ENCODE results near the gene PHRF1.
A peak's percentile ranks its signal among the peaks of the same experiment; 100 is the strongest.

PHRF1 gene

DNA sequence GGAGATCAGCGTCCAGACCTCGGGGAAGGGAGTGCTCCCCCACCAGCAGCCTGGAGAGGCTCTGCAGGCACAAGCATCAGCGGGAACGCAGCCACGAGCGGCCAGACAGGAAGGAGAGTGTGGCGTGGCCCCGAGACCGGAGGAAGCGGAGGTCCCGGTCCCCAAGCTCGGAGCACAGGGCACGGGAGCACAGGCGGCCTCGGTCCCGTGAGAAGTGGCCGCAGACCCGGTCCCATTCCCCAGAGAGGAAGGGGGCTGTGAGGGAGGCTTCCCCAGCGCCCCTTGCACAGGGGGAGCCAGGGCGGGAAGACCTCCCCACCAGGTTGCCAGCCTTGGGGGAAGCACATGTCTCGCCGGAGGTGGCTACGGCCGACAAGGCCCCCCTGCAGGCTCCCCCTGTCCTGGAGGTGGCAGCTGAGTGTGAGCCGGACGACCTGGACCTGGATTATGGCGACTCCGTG is 32.6 kb downstream of the PHRF1 start:
- H2BK15ac ChIP-seq (replicated peaks; ENCODE audit: low read depth), result no peak overlapping the region
- H3K79me1 ChIP-seq (ENCODE audit: low read length), result no peaks in the 10 kb centered on the region
- no peak overlapping the region for H2BK5ac ChIP-seq (ENCODE audit: low read length)
- H3K79me2 ChIP-seq (ENCODE audit: control insufficient read depth, insufficient read depth, low read length), result no peaks in the 10 kb centered on the region
- H4K8ac ChIP-seq (ENCODE audit: low read depth, low read length), result no peak overlapping the region
- no peak overlapping the region for H3K56ac ChIP-seq (ENCODE audit: low read length)
- peaks cover 20% of the 10 kb centered on the region for H3K36me3 ChIP-seq (ENCODE audit: control insufficient read depth, insufficient read depth, low read length)
- H2AK5ac ChIP-seq (ENCODE audit: low read length), result no peak overlapping the region
- no peak overlapping the region for H3K27ac ChIP-seq (ENCODE audit: low read depth, low read length)
- no peaks in the 10 kb centered on the region for H3K27me3 ChIP-seq (ENCODE audit: insufficient read depth, low read length, poor library complexity)
- no peak overlapping the region for H2BK120ac ChIP-seq (ENCODE audit: low read depth, low read length)
- H4K5ac ChIP-seq (ENCODE audit: low read length), result no peak overlapping the region
- no peak for DNase-seq
- no peak overlapping the region for H3K23ac ChIP-seq (ENCODE audit: low read length)
- WGBS (ENCODE audit: extremely low coverage, insufficient coverage, low lambda C conversion rate), result no CpG with 5 or more reads among the region's 28 CpGs
- H3K4ac ChIP-seq (ENCODE audit: low read depth, low read length), result no peak overlapping the region
- H3K4me1 ChIP-seq (ENCODE audit: control insufficient read depth, low read depth, low read length), result no peaks in the 10 kb centered on the region
- no peak overlapping the region for H3K4me2 ChIP-seq (ENCODE audit: low read length)
- H3K9ac ChIP-seq (ENCODE audit: low read length), result no peak overlapping the region
- no peak overlapping the region for H3K18ac ChIP-seq (ENCODE audit: low read length)
- no peak overlapping the region for H3K4me3 ChIP-seq (ENCODE audit: low read length)

DNA sequence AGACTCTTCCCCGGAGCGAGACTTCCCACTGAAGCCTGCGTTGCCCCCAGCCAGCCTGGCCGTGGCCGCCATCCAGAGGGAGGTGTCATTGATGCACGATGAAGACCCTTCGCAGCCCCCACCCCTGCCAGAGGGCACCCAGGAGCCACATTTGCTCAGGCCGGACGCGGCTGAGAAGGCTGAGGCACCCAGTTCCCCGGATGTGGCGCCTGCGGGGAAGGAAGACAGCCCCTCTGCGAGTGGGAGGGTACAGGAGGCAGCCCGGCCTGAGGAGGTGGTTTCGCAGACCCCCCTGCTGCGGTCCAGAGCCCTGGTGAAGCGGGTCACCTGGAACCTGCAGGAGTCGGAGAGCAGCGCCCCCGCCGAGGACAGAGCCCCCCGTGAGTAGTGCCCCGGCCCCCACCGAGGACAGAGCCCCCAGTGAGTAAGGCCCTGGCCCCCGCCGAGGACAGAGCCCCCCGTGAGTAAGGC is 33.1 kb downstream of the PHRF1 start:
- no peak overlapping the region for H3K56ac ChIP-seq (ENCODE audit: low read length)
- H3K79me2 ChIP-seq (ENCODE audit: control insufficient read depth, insufficient read depth, low read length), result no peaks in the 10 kb centered on the region
- H4K5ac ChIP-seq (ENCODE audit: low read length), result no peak overlapping the region
- no peak overlapping the region for H2AK5ac ChIP-seq (ENCODE audit: low read length)
- H3K18ac ChIP-seq (ENCODE audit: low read length), result no peak overlapping the region
- no peak overlapping the region for H3K4me2 ChIP-seq (ENCODE audit: low read length)
- H3K27me3 ChIP-seq (ENCODE audit: insufficient read depth, low read length, poor library complexity), result no peaks in the 10 kb centered on the region
- peaks cover 2% of the 10 kb centered on the region for H3K79me1 ChIP-seq (ENCODE audit: low read length)
- no peak for DNase-seq
- no peak overlapping the region for H2BK15ac ChIP-seq (replicated peaks; ENCODE audit: low read depth)
- WGBS (ENCODE audit: extremely low coverage, insufficient coverage, low lambda C conversion rate), result no CpG with 5 or more reads among the region's 28 CpGs
- H3K4ac ChIP-seq (ENCODE audit: low read depth, low read length), result no peak overlapping the region
- no peaks in the 10 kb centered on the region for H3K4me1 ChIP-seq (ENCODE audit: control insufficient read depth, low read depth, low read length)
- no peak overlapping the region for H3K9ac ChIP-seq (ENCODE audit: low read length)
- no peak overlapping the region for H4K8ac ChIP-seq (ENCODE audit: low read depth, low read length)
- no peak overlapping the region for H3K23ac ChIP-seq (ENCODE audit: low read length)
- no peak overlapping the region for H3K27ac ChIP-seq (ENCODE audit: low read depth, low read length)
- H2BK5ac ChIP-seq (ENCODE audit: low read length), result no peak overlapping the region
- no peak overlapping the region for H2BK120ac ChIP-seq (ENCODE audit: low read depth, low read length)
- H3K4me3 ChIP-seq (ENCODE audit: low read length), result no peak overlapping the region
- H3K36me3 ChIP-seq (ENCODE audit: control insufficient read depth, insufficient read depth, low read length), result peaks cover 20% of the 10 kb centered on the region

DNA sequence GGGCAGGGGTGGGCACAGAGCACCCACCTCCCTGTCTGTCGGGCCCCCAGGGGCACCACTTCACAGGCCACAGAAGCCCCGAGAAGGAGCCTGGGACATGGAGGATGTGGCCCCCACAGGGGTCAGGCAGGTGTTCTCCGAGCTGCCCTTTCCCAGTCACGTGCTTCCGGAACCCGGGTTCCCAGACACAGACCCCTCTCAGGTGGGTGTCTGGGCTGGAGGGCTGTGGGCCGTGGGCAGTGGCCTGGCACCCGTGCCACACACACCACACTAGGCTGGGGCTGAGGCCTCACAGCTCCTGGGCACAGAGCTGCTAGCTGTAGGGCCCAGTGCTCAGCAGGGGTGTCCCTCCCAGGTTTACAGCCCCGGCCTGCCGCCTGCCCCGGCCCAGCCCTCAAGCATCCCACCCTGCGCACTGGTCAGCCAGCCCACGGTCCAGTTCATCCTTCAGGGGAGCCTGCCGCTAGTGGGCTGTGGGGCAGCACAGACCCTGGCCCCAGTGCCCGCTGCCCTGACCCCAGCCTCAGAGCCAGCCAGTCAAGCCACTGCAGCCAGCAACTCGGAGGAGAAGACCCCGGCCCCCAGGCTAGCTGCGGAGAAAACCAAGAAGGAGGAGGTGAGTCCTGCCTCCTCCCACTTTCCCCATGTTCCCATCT is 34.0 kb downstream of the PHRF1 start:
- H3K9ac ChIP-seq (ENCODE audit: low read length), result no peak overlapping the region
- H4K5ac ChIP-seq (ENCODE audit: low read length), result no peak overlapping the region
- H2BK120ac ChIP-seq (ENCODE audit: low read depth, low read length), result no peak overlapping the region
- H4K8ac ChIP-seq (ENCODE audit: low read depth, low read length), result no peak overlapping the region
- no peak overlapping the region for H3K56ac ChIP-seq (ENCODE audit: low read length)
- no peak for DNase-seq
- no peaks in the 10 kb centered on the region for H3K79me2 ChIP-seq (ENCODE audit: control insufficient read depth, insufficient read depth, low read length)
- H3K79me1 ChIP-seq (ENCODE audit: low read length), result peaks cover 2% of the 10 kb centered on the region
- H3K27me3 ChIP-seq (ENCODE audit: insufficient read depth, low read length, poor library complexity), result no peaks in the 10 kb centered on the region
- no peak overlapping the region for H3K4me2 ChIP-seq (ENCODE audit: low read length)
- no peak overlapping the region for H3K4me3 ChIP-seq (ENCODE audit: low read length)
- WGBS (ENCODE audit: extremely low coverage, insufficient coverage, low lambda C conversion rate), result no CpG with 5 or more reads among the region's 18 CpGs
- no peak overlapping the region for H3K4ac ChIP-seq (ENCODE audit: low read depth, low read length)
- no peaks in the 10 kb centered on the region for H3K4me1 ChIP-seq (ENCODE audit: control insufficient read depth, low read depth, low read length)
- no peak overlapping the region for H3K18ac ChIP-seq (ENCODE audit: low read length)
- H3K23ac ChIP-seq (ENCODE audit: low read length), result no peak overlapping the region
- H2BK5ac ChIP-seq (ENCODE audit: low read length), result no peak overlapping the region
- H3K27ac ChIP-seq (ENCODE audit: low read depth, low read length), result no peak overlapping the region
- H2BK15ac ChIP-seq (replicated peaks; ENCODE audit: low read depth), result no peak overlapping the region
- peaks cover 16% of the 10 kb centered on the region for H3K36me3 ChIP-seq (ENCODE audit: control insufficient read depth, insufficient read depth, low read length)
- H2AK5ac ChIP-seq (ENCODE audit: low read length), result no peak overlapping the region

DNA sequence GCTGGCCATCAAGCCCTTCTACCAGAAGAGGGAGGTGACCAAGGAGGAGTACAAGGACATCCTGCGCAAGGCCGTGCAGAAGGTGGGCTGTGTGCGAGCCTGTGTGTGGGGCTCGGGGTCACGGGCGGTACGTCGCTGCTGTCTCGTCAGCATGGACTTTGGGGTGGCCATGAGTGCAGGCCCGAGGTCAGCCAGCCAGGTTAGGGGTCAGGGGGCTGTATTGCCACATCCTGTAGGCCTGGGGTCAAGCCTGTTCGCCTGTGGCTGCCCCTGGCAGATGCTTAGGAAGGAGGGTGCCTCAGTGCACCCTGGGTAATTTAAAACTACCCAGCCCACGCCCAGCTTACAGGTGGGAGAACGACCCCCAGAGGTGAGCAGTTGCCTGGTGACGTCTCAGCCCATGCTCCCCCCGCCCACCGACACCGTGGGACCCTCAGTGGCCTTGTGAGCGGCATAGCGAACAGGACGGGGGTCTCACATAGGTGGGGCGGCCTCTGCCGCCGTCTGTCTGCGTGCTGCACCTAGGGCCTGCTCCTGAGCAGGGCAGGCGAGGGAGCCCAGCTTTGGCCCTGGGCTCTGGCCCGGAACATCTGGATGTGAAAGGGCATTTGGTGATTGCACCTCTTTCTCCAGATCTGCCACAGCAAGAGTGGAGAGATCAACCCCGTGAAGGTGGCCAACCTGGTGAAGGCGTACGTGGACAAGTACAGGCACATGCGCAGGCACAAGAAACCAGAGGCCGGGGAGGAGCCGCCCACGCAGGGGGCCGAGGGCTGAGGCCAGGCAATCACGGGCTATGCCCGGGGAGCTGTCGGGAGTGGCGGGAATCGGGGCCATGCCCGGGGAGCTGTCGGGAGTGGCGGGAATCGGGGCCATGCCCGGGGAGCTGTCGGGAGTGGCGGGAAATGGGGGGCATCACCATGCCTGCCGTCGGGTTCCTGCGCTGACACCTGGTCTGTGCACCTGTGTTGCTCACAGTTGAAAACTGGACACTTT is 35.0 kb downstream of the PHRF1 start:
- no CpG with 5 or more reads among the region's 49 CpGs for WGBS (ENCODE audit: extremely low coverage, insufficient coverage, low lambda C conversion rate)
- Histone ChIP-seq H4K5ac (ENCODE audit: low read length) (no peak overlapping the region), H3K23ac (ENCODE audit: low read length) (no peak overlapping the region), H3K4me3 (ENCODE audit: low read length) (no peak overlapping the region), H3K27me3 (ENCODE audit: insufficient read depth, low read length, poor library complexity) (no peaks in the 10 kb centered on the region), H3K79me1 (ENCODE audit: low read length) (peaks cover 2% of the 10 kb centered on the region), H3K4ac (ENCODE audit: low read depth, low read length) (no peak overlapping the region), H2BK5ac (ENCODE audit: low read length) (no peak overlapping the region), H3K36me3 (ENCODE audit: control insufficient read depth, insufficient read depth, low read length) (peaks cover 11% of the 10 kb centered on the region), H3K9ac (ENCODE audit: low read length) (no peak overlapping the region), H2BK15ac (replicated peaks; ENCODE audit: low read depth) (no peak overlapping the region), H3K79me2 (ENCODE audit: control insufficient read depth, insufficient read depth, low read length) (no peaks in the 10 kb centered on the region), H4K8ac (ENCODE audit: low read depth, low read length) (no peak overlapping the region), H3K27ac (ENCODE audit: low read depth, low read length) (no peak overlapping the region), H3K56ac (ENCODE audit: low read length) (no peak overlapping the region), H2BK120ac (ENCODE audit: low read depth, low read length) (no peak overlapping the region), H3K4me1 (ENCODE audit: control insufficient read depth, low read depth, low read length) (no peaks in the 10 kb centered on the region), H3K18ac (ENCODE audit: low read length) (no peak overlapping the region), H3K4me2 (ENCODE audit: low read length) (no peak overlapping the region), H2AK5ac (ENCODE audit: low read length) (no peak overlapping the region)
- DNase-seq, result no peak

DNA sequence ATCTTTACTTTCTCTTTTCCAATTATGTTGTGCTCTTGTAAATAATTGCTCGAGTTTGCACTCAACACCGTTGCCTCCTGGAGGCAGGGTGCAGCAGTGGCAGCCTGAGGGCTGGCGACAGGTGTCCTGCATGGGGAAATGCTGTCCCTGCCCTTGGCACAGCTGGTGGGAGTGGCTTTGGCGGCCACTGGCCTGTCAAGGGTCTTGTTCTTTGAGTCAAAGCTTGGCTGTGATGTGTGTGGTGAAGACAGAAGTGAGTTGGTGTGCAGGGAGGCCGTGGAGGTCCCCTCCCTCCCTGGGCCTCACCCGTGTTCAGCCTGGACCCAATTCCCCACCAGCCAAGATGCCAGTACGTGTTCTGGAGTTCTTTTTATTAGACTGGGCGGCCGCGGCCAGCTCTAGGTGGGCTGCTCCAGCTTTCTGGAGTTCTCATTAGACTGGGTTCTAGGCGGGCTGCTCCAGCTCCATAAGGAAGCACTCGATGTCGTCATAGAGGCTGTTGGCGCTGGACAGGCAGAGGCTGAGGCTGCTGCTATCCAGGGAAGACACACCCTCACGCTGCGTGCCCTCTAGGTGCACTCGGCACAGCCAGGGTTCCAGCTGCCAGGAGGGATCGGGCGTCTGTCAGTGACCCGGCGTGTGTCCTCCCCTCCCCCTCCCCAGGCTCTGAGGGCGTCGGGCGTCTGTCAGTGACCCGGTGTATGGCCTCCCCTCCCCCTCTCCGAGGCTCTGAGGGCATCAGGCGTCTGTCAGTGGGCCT is 36.1 kb downstream of the PHRF1 start:
- H3K9ac ChIP-seq (ENCODE audit: low read length), result no peak overlapping the region
- H2BK120ac ChIP-seq (ENCODE audit: low read depth, low read length), result no peak overlapping the region
- H3K4ac ChIP-seq (ENCODE audit: low read depth, low read length), result no peak overlapping the region
- H2BK5ac ChIP-seq (ENCODE audit: low read length), result no peak overlapping the region
- peaks cover 2% of the 10 kb centered on the region for H3K79me1 ChIP-seq (ENCODE audit: low read length)
- H3K18ac ChIP-seq (ENCODE audit: low read length), result no peak overlapping the region
- WGBS (ENCODE audit: extremely low coverage, insufficient coverage, low lambda C conversion rate), result no CpG with 5 or more reads among the region's 27 CpGs
- no peaks in the 10 kb centered on the region for H3K4me1 ChIP-seq (ENCODE audit: control insufficient read depth, low read depth, low read length)
- H3K79me2 ChIP-seq (ENCODE audit: control insufficient read depth, insufficient read depth, low read length), result no peaks in the 10 kb centered on the region
- H3K36me3 ChIP-seq (ENCODE audit: control insufficient read depth, insufficient read depth, low read length), result peaks cover 8% of the 10 kb centered on the region
- H3K56ac ChIP-seq (ENCODE audit: low read length), result no peak overlapping the region
- H3K27me3 ChIP-seq (ENCODE audit: insufficient read depth, low read length, poor library complexity), result no peaks in the 10 kb centered on the region
- no peak overlapping the region for H4K5ac ChIP-seq (ENCODE audit: low read length)
- H3K4me3 ChIP-seq (ENCODE audit: low read length), result no peak overlapping the region
- no peak overlapping the region for H2BK15ac ChIP-seq (replicated peaks; ENCODE audit: low read depth)
- H3K23ac ChIP-seq (ENCODE audit: low read length), result no peak overlapping the region
- no peak overlapping the region for H3K27ac ChIP-seq (ENCODE audit: low read depth, low read length)
- H3K4me2 ChIP-seq (ENCODE audit: low read length), result no peak overlapping the region
- H4K8ac ChIP-seq (ENCODE audit: low read depth, low read length), result no peak overlapping the region
- H2AK5ac ChIP-seq (ENCODE audit: low read length), result no peak overlapping the region
- DNase-seq, result peak; percentile 45
